ENCODE data around the gene MAP4K3.

DNA sequence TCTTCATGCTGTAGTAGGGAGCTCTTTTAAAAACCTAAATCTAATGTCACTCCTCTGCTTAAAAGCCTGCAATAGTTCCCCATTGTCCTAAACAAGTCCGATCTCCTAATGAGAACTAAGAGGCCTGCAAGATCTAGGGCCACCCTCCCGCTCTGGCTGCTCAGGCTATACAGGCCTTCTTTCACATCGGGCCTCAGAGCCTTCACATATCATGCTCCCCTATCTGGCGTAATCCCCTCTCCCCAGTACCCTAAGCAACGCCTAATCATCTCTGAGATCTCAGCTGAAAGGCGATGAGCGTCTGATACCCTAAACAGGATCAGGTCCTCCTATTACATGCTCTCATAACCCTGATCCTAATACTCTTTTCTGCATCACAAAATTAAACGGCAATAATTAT, 1.9 kb downstream of the MAP4K3 start:
- TF ChIP-seq CTCF (IDR thresholded peaks at IDR 0.05) = no peak
- no peak for TF ChIP-seq POLR2A (IDR thresholded peaks at IDR 0.05; ENCODE audit: low read depth)
- TF ChIP-seq POLR2AphosphoS5 (IDR thresholded peaks at IDR 0.05) = no peak
- no peak for TF ChIP-seq EP300 (IDR thresholded peaks at IDR 0.05)

All from esophagus muscularis mucosa (tissue), 4 donors.